GM19372 (cell line): Measurements from ENCODE around the gene GAB4.
"Not testable (repeated sequence)": the region's sequence is repeated elsewhere in the genome, so short reads cannot be mapped to it uniquely, and the experiment has no call there.

Source experiments
- ATAC-seq: cut with Tn5 transposase; IDR thresholded peaks from one replicate; pipeline ENCODE4 v1.9.1; 2021; ENCODE audit warnings: mild to moderate bottlenecking, low read depth, moderate library complexity; ENCODE audit not compliant: unreplicated experiment

The GAB4 gene

DNA sequence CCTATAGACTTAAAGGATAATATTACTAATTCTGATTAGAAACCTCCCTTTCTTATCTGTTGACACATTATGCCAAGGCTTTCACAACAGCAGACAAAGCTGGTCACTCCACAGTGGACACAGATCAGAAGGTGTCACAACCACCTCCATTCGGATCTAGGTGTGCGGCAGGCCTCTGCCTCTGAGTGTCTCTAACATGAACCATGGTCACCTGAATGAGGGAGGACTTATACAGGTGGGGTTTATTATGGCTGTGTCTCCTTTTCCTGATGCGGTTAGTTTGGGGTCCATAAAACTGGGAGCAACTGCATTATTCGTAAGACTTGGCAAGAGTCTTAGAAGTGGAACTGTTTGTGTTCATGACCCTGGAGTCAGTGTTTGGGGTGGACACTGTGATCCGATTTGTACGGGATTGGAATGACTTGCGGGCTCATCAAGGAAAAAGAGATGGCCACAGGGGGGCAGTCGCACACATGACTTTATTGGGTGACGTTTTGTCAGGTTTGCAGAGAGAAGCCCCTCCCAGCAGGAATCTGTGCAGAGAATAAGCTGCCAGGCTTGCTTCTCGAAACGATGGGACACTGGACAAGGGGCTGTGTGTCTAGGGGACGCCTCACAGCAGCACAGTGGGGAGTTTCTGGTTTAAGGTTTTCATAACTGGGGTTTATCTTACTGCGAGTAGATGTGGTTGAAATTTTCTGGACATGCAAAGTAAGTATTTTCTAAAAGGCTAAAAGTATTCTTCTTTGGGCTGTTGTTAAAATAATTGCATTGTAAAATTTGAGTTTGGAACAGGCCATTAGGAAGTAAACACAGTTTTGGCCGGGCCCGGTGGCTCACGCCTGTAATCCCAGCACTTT is 90.6 kb downstream of the GAB4 start:
- no peak for ATAC-seq

- ATAC-seq = no peak
These were observed 92.3 kb downstream of the GAB4 start for GRCh38 chr22:16915701-16916100.

DNA sequence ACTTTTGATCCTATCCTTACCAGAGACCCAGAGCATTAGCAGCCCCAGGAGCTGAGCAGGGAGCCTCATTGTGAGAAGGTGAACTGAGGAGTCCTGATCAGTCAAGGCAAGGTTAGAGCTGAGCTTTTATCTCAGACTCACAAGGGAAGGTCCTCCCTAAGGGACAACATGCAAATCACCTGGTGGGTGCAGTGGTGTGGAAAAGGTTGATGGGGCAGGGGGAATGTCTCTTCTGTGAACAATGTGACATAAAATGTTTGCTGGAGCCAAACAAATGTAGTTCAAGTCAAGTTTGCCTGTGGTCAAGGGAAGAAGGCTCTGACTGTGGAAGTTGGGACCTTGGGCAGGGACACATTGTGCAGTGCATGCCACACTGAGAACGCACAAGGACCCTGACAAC is 93.1 kb downstream of the GAB4 start:
- not testable (repeated sequence) for ATAC-seq

DNA sequence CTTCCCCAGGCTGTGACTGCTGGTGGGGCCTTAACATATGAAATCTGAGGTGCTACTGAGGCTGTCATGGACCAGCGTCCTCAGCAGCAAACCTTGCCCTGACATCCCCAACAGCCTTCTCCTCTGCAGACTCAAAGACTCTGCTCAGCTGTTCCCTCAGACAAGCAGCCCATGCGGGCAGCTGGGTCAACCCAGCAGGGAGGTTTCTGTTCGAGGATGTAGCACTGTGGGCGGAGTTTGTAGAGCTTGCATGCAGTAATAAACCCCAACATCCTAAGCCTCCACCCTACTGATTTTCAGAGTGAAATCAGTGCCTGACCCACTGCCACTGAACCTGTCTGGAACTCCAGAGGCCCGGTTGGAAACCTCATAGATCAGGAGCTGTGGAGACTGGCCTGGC is 94.0 kb downstream of the GAB4 start:
- no peak for ATAC-seq

- ATAC-seq = no peak
These were observed 95.7 kb downstream of the GAB4 start for GRCh38 chr22:16912281-16912680.
